Gastroesophageal sphincter (tissue), 3 donors: Measurements from ENCODE around the gene CACNA1C.

Source experiments
- CTCF ChIP-seq, 4 experiments: fragments of 200-600 bp in 2 of 4; fragments of 450-650 bp in 2 of 4; sonication (generic) in 1 of 4; IDR thresholded peaks; one replicate each; pipeline ENCODE4 v1.5.1; 2017 to 2019; ENCODE audit warnings: antibody characterized with exemption in 4 of 4, mild to moderate bottlenecking in 2 of 4, moderate library complexity in 2 of 4
- POLR2A ChIP-seq, 2 donors: fragments of 450-650 bp; IDR thresholded peaks; one replicate each; pipeline ENCODE4 v1.6.1; 2017; ENCODE audit warnings: antibody characterized with exemption in 2 of 2, mild to moderate bottlenecking in 2 of 2, moderate library complexity in 1 of 2

- TF ChIP-seq POLR2A (IDR thresholded peaks at IDR 0.05): no peak
- TF ChIP-seq CTCF (IDR thresholded peaks at IDR 0.05): no peak
These were observed 48.6 kb downstream of the CACNA1C start for GRCh38 chr12:2101359-2101758.
